ENCODE data around the gene SULT2B1. TPM values are rescaled to one million over a fixed set of nuclear protein-coding genes. Genes with fewer than 3 reads are reported as not detected.

SULT2B1 gene
- total RNA-seq, 2 donors from 2014 or later = not detected

DNA sequence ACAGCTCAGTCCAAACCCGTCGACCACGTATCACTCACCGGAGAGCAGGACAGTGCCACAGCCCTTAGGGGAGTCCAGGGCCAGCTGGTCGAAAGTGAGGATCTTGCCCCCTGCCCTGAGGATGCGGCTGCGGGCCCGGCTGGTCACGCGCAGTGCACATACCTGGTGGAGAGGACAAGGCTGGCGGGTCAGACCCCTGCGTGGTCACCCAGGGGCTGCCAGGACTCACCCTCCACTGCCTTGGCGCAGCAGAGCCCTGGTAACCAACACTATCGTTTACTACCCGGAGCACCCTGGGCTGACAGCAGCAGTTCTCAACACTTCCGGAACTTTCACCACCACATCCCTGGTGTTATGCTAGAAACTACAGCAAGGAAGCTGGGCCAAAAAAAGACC, 64.1 kb downstream of the SULT2B1 start:
- H3K4me1 Mint-ChIP-seq (ENCODE audit: low read depth) = peaks cover 40% of the 10 kb centered on the region
- H3K36me3 Mint-ChIP-seq (ENCODE audit: insufficient read depth in 2 of 2) = peaks cover 14 to 27% of the 10 kb centered on the region in 2 donors
- ATAC-seq (replicated peaks in 1 of 2) (no peak), DNase-seq (no peak)
- H3K27me3 Mint-ChIP-seq (ENCODE audit: low read depth) = no peaks in the 10 kb centered on the region
- peak overlapping the region; percentile 100 for H3K4me3 Mint-ChIP-seq
- no peaks in the 10 kb centered on the region for H3K9me3 Mint-ChIP-seq
- H3K27ac Mint-ChIP-seq = peak overlapping the region; percentile 12

DNA sequence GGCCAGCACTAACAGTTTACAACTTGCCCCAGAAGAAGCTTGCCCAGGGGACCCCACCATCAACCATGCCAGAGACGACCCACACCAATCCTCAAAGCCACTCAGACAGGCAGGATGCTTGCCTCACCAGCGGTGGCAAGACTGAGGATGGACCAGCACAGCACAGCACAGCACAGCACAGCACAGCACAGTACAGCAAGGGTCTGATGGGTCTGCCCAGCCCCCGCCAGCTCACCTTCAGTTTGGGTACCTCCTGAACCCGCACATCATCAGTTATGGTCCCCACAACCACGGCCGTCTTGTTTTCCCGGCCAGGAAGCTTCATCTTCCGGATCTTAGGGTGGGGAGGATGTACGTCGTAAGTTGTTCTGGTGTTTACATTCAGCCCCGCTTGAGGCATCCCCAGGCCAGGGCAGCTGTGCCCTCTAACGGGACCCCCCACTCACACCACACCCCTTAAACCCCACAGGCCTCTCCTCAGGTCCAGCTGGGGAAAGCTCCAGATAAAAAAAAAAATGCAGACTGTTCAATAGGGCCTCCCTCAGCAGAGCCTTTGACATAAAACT, 64.6 kb downstream of the SULT2B1 start:
- Mint-ChIP-seq H3K4me3 (peak overlapping the region; percentile 100), H3K36me3 (ENCODE audit: insufficient read depth in 2 of 2) (peaks cover 14 to 30% of the 10 kb centered on the region in 2 donors), H3K9me3 (no peaks in the 10 kb centered on the region), H3K27ac (peak overlapping the region; percentile 99), H3K27me3 (ENCODE audit: low read depth) (no peaks in the 10 kb centered on the region), H3K4me1 (ENCODE audit: low read depth) (peaks cover 44% of the 10 kb centered on the region)
- ATAC-seq (replicated peaks in 1 of 2) = no peak
- no peak for DNase-seq

- Mint-ChIP-seq H3K27me3 (ENCODE audit: low read depth) (no peaks in the 10 kb centered on the region), H3K36me3 (ENCODE audit: insufficient read depth in 2 of 2) (peaks cover 14 to 35% of the 10 kb centered on the region in 2 donors), H3K9me3 (no peaks in the 10 kb centered on the region), H3K4me1 (ENCODE audit: low read depth) (peaks cover 51% of the 10 kb centered on the region), H3K27ac (peak overlapping the region; percentile 99), H3K4me3 (peak overlapping the region; percentile 100)
- ATAC-seq (replicated peaks in 1 of 2) (no peak), DNase-seq (no peak)
Measured at GRCh38 chr19:48617146-48617937, 65.4 kb downstream of the SULT2B1 start.

DNA sequence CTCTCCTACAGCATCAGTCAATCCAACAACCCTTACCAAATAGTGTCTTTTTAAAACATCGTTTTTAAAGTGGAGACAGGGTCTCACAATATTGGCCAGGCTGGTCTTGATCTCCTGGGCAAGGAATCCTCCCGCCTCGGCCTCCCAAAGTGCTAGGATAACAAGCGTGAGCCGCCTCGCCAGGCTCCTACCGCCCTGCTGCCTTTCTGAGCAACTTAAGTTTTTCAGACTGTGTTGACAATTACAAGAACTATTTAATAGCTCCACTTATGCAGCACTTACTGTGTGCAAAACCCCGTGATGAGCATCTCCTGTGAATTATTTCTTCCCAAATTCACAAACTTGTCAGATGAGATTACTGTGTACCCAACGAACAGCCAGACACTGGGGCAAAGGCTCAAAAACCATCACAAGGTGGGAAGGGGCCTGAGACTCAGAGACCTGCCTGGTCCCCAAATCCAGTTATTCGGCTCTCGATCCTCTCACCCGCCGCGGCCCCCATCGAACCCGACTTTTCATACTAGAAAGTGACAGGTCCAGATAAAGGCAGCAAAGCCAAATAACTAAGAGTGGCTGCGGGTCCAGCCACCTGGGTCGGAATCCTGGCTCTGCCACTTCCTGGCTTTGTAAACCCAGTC, 66.4 kb downstream of the SULT2B1 start:
- Mint-ChIP-seq H3K36me3 (ENCODE audit: insufficient read depth in 2 of 2) (peaks cover 17 to 38% of the 10 kb centered on the region in 2 donors), H3K9me3 (no peaks in the 10 kb centered on the region), H3K4me3 (peak overlapping the region; percentile 100), H3K27ac (peak overlapping the region; percentile 99), H3K4me1 (ENCODE audit: low read depth) (peaks cover 59% of the 10 kb centered on the region), H3K27me3 (ENCODE audit: low read depth) (no peaks in the 10 kb centered on the region)
- ATAC-seq (replicated peaks in 1 of 2) (no peak), DNase-seq (no peak)

DNA sequence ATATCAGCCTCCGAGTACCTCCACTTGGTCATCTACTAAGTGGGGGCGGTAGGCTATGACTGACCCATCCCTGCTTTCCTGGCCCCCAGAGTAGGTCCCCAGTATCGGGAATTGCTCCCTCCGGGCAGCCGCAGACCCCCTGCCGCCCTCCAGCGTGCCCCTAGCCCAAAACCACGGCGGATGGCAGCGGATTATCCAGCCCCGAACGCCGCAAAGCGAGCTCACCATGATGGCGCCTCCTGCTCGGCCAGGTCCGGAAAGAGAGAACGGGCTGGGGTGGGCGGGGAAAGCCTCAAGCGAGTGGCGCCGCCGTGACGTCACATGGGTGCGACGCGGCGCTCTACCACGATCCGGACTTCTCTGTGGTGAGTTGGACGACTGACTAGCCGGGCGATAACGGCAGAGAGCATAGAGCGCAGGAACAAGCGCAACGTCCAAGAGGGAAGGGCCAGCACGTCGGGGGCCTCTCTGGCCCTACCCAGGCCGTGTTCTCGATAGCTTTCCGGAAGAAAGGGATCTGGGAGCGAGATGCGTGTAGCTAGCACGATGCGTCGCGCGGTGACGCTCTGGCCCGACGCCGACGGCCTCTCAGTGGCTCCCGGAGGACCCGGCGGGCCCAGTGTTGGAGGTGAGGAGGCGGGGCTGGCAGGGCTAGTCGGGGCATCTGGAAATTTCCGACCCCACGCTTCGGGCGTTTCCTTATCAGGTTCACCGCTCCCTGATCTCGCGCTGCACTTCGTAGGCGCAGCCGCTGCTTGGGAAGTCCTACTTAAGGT, 67.1 kb downstream of the SULT2B1 start, which contains the start of the genes RPL18 and SPHK2:
Gene RPL18 (minus strand): TSS at position 263 of the 776 bp plus-strand sequence. CDS start 35 bp downstream, at position 228.
Gene SPHK2 (plus strand): TSS at position 591 of the 776 bp plus-strand sequence. CDS start 1,009 bp downstream, outside the sequence.
- ATAC-seq (replicated peaks in 1 of 2) (peak; percentile 89), DNase-seq (peak; percentile 97)
- Mint-ChIP-seq H3K4me1 (ENCODE audit: low read depth) (peaks cover 66% of the 10 kb centered on the region), H3K4me3 (peak within 1 kb of the TSS; percentile 100), H3K27ac (peak within 1 kb of the TSS; percentile 99), H3K36me3 (ENCODE audit: insufficient read depth in 2 of 2) (peaks cover 18 to 43% of the 10 kb centered on the region in 2 donors), H3K27me3 (ENCODE audit: low read depth) (no peaks in the 10 kb centered on the region), H3K9me3 (no peaks in the 10 kb centered on the region)

DNA sequence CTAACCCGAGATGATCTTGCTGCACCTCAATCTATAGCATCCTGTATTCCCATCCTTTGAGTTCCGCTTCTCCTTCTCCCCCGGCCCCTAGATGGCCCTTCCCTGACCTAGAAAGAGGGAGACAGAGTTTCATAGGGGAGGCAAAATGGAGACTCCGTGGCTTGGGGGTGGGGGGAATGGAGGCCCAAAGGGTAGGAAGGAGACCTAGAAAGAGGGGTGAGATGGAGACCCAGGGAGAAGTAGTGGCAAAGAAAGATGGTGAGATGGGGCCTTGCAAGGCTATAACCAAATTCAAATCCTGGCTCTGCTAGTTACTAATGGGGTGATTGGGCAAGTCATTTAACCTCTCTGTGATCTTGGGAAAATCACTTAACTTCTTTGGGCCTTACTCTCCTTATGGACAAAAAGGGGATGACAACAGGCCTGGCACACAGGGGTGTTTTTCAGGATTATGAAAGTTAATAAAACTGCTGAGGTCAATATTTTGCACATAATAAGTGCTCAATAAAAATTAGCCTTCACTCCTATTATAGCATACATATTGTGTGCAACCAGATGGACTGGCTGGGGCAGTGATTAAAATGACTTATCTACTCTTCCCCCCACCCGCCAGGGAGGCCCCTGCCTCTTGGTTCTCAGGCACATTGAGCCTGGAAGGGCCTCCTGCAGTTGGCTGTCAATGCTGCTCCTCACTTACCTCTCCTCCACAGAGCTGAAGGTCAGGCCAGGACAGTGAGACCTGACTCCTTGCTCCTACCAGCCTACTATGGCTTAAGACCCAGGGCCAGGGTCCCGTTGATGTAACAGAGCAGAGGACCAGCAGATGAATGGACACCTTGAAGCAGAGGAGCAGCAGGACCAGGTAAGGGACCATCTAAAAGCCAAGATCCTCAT, 68.0 kb downstream of the SULT2B1 start:
- Mint-ChIP-seq H3K4me1 (ENCODE audit: low read depth) (peaks cover 75% of the 10 kb centered on the region), H3K36me3 (ENCODE audit: insufficient read depth in 2 of 2) (peaks cover 18 to 43% of the 10 kb centered on the region in 2 donors), H3K27me3 (ENCODE audit: low read depth) (no peaks in the 10 kb centered on the region), H3K27ac (peak overlapping the region; percentile 99), H3K4me3 (peak overlapping the region; percentile 100), H3K9me3 (no peaks in the 10 kb centered on the region)
- ATAC-seq (replicated peaks in 1 of 2) (no peak), DNase-seq (no peak)

- H3K4me1 Mint-ChIP-seq (ENCODE audit: low read depth) = peaks cover 66% of the 10 kb centered on the region
- H3K36me3 Mint-ChIP-seq (ENCODE audit: insufficient read depth in 2 of 2) = peaks cover 9 to 21% of the 10 kb centered on the region in 2 donors
- peak overlapping the region; percentile 85 to 95 for H3K4me3 Mint-ChIP-seq
- DNase-seq = no peak
- H3K27ac Mint-ChIP-seq = peak overlapping the region; percentile 89
- H3K27me3 Mint-ChIP-seq (ENCODE audit: low read depth) = no peaks in the 10 kb centered on the region
- ATAC-seq (replicated peaks in 1 of 2) = no peak
- H3K9me3 Mint-ChIP-seq = no peaks in the 10 kb centered on the region
Measured at GRCh38 chr19:48623556-48624066, 71.6 kb downstream of the SULT2B1 start.

- H3K27ac Mint-ChIP-seq = peak overlapping the region; percentile 89
- H3K27me3 Mint-ChIP-seq (ENCODE audit: low read depth) = no peaks in the 10 kb centered on the region
- H3K4me1 Mint-ChIP-seq (ENCODE audit: low read depth) = peaks cover 65% of the 10 kb centered on the region
- DNase-seq = peak; percentile 99
- peaks cover 8 to 20% of the 10 kb centered on the region in 2 donors for H3K36me3 Mint-ChIP-seq (ENCODE audit: insufficient read depth in 2 of 2)
- no peaks in the 10 kb centered on the region for H3K9me3 Mint-ChIP-seq
- H3K4me3 Mint-ChIP-seq = peak overlapping the region; percentile 85 to 95
- ATAC-seq (replicated peaks in 1 of 2) = peak; percentile 77 to 79
Measured at GRCh38 chr19:48624067-48624594, 72.2 kb downstream of the SULT2B1 start.

DNA sequence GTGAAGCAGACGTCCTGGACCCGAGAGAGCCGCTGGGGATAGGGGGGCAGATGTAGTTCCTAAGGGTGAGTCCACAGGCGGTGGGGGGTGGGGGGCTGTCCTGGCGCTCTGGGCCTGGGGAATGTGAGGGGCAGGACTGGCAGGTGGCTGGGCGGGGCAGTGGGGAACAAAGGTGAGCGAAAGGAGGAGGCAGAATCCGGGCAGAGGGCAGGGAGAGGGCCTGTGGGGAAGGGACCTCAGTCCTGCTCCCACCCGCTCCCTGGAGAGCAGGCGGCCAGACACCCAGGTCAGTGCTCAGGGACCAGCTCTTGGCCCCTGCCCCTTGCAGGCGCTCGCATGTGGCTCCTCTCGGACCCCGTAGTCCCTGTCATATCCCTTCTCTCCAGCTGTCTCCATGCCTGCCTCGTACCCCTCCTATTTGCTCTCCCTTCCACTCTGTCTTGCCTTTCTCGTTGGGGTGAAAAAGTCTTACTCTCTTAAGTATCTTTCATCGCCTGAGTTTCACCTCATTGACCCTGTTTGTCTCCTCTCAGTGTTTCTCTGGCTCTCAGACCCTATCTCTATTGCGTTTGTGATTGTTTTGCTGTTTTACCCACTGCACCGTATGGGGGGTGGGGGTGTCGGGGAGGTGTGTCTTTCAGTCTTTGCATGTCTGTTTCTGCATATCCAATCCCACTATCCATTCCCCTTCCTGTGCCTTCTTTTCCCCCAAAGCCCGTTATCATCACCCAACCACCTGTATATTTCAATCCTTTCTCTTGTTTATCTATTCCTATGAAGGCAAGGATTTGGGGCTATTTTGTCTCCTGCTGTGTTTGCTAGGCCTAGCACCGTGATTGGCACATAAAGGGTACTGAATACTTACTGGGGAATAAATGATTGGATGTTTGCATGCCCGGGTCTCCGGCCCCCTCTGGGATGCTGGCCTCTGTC, 73.1 kb downstream of the SULT2B1 start:
- H3K27me3 Mint-ChIP-seq (ENCODE audit: low read depth) = no peaks in the 10 kb centered on the region

DNA sequence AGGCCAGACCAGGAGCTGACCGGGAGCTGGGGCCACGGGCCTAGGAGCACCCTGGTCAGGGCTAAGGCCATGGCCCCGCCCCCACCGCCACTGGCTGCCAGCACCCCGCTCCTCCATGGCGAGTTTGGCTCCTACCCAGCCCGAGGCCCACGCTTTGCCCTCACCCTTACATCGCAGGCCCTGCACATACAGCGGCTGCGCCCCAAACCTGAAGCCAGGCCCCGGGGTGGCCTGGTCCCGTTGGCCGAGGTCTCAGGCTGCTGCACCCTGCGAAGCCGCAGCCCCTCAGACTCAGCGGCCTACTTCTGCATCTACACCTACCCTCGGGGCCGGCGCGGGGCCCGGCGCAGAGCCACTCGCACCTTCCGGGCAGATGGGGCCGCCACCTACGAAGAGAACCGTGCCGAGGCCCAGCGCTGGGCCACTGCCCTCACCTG, 73.9 kb downstream of the SULT2B1 start:
- DNase-seq = no peak
- H3K27ac Mint-ChIP-seq = no peak overlapping the region
- peaks cover 7 to 20% of the 10 kb centered on the region in 2 donors for H3K36me3 Mint-ChIP-seq (ENCODE audit: insufficient read depth in 2 of 2)
- no peaks in the 10 kb centered on the region for H3K27me3 Mint-ChIP-seq (ENCODE audit: low read depth)
- peaks cover 62% of the 10 kb centered on the region for H3K4me1 Mint-ChIP-seq (ENCODE audit: low read depth)
- peak overlapping the region in 1 of 2 donors; percentile 95 for H3K4me3 Mint-ChIP-seq
- no peaks in the 10 kb centered on the region for H3K9me3 Mint-ChIP-seq
- no peak for ATAC-seq (replicated peaks in 1 of 2)

More for the DNA sequence above, 73.1 kb downstream of the SULT2B1 start:
- H3K4me1 Mint-ChIP-seq (ENCODE audit: low read depth) = peaks cover 58% of the 10 kb centered on the region
- ATAC-seq (replicated peaks in 1 of 2) = no peak
- peaks cover 6 to 17% of the 10 kb centered on the region in 2 donors for H3K36me3 Mint-ChIP-seq (ENCODE audit: insufficient read depth in 2 of 2)
- H3K9me3 Mint-ChIP-seq = no peaks in the 10 kb centered on the region
- DNase-seq = no peak
- peak overlapping the region; percentile 43 for H3K27ac Mint-ChIP-seq
- H3K4me3 Mint-ChIP-seq = peak overlapping the region; percentile 85 to 95

Measured in activated T-cell treated with anti-CD3 and anti-CD28 coated beads, Interleukin-2, amount 50 U/mL, for 72 hours (primary cell).